ENCODE data around the gene PCK2. TPM values are rescaled to one million over a fixed set of nuclear protein-coding genes. Genes with fewer than 3 reads are reported as not detected.

PCK2 gene
- total RNA-seq, 2 donors from 2014 or later, result 11.4 to 16.9 TPM

DNA sequence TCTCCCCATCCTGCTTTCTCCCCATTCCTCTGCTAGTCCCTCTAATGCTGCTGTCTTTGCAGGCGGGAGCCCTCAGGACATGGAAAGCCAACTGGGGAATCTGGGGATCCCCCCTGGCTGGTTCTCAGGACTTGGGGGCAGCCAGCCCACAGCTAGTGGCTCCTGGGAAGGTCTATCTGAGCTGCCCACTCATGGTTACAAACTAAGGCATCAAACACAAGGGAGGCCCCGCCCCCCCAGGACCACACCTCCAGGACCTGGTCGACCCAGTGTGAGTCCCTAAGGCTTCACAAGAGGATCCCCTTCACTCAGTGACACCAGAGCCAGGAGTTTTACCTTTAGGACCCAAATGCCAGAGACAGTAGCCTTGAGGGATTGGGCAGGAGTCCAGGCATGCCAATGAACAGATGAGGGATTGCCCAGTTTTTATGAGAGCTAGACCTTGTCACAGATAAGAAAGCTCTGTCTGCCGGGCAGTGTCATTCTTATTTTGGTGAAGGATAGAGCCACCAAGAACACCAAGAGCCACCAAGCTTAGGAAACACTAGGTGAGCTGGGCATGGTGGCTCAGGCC is 30.8 kb upstream of the PCK2 start:
- DNase-seq (ENCODE audit: low spot score) (no peak), ATAC-seq (ENCODE audit: insufficient number of reproducible peaks, low FRiP score, low read depth) (no peak)
- Histone ChIP-seq H3K27ac (no peak overlapping the region), H3K36me3 (no peaks in the 10 kb centered on the region), H3K27me3 (replicated peaks; ENCODE audit: insufficient read depth) (no peaks in the 10 kb centered on the region), H3K4me1 (ENCODE audit: control insufficient read depth in 1 of 2, low read depth in 2 of 2) (no peaks in the 10 kb centered on the region), H3K9me3 (no peaks in the 10 kb centered on the region), H3K4me3 (no peak overlapping the region)
- TF ChIP-seq, protein P1, sequence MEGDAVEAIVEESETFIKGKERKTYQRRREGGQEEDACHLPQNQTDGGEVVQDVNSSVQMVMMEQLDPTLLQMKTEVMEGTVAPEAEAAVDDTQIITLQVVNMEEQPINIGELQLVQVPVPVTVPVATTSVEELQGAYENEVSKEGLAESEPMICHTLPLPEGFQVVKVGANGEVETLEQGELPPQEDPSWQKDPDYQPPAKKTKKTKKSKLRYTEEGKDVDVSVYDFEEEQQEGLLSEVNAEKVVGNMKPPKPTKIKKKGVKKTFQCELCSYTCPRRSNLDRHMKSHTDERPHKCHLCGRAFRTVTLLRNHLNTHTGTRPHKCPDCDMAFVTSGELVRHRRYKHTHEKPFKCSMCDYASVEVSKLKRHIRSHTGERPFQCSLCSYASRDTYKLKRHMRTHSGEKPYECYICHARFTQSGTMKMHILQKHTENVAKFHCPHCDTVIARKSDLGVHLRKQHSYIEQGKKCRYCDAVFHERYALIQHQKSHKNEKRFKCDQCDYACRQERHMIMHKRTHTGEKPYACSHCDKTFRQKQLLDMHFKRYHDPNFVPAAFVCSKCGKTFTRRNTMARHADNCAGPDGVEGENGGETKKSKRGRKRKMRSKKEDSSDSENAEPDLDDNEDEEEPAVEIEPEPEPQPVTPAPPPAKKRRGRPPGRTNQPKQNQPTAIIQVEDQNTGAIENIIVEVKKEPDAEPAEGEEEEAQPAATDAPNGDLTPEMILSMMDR (IDR thresholded peaks at IDR 0.05), result no peak

DNA sequence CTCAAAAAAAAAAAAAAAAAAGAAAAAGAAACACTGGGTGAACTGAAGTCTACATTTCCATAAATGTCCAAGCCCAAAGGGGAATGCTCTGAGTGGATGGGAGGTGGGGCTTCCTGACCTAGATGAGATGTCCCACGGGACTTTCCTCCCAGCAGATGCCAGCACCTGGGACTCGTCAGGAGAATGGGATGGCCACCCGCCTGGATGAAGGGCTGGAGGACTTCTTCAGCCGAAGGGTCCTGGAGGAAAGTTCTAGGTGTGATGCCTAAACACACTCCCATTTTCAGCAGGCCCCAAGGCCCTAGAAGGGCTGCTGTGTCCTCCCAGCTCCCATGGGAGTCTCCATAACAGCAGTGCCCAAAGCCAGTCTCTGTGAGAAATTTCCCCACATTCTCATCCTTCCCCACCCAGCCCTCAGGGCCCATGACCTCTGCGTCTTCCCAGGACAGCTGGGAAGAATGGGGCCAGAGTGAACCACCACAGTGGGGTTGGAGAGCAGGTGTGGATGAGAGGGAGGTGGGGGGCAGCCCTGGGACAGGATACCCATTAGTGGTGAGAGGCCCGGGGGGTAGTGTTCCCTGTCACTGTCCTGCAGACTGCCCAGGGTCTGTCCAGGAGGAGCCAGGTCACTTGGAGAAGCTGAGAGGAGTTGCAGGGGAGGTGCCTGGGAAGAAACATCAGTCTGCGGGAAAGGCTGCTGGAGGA is 29.9 kb upstream of the PCK2 start:
- H3K27ac ChIP-seq, result no peak overlapping the region
- no peaks in the 10 kb centered on the region for H3K36me3 ChIP-seq
- H3K4me3 ChIP-seq, result no peak overlapping the region
- no peaks in the 10 kb centered on the region for H3K9me3 ChIP-seq
- ATAC-seq (ENCODE audit: insufficient number of reproducible peaks, low FRiP score, low read depth), result no peak
- TF ChIP-seq, protein P1 (IDR thresholded peaks at IDR 0.05), result no peak
- no peak for DNase-seq (ENCODE audit: low spot score)
- no peaks in the 10 kb centered on the region for H3K27me3 ChIP-seq (replicated peaks; ENCODE audit: insufficient read depth)
- no peaks in the 10 kb centered on the region for H3K4me1 ChIP-seq (ENCODE audit: control insufficient read depth in 1 of 2, low read depth in 2 of 2)

DNA sequence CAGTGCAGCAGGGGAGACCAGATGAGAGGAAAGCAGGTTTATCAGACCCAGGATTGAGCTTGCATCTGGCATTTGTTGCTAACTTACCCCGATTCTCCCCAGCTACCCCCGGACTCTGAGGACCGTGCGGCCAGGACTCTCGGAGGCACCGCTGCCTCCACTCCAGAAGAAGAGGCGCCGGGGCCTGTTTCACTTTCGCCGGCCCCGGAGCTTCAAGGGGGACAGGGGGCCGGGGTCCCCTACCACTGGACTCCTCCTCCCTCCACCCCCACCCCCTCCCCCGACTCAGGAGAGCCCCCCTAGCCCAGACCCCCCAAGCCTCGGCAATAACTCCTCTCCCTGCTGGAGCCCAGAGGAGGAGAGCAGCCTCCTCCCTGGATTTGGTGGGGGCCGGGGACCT is 29.3 kb upstream of the PCK2 start:
- Histone ChIP-seq H3K4me1 (ENCODE audit: control insufficient read depth in 1 of 2, low read depth in 2 of 2) (no peaks in the 10 kb centered on the region), H3K27me3 (replicated peaks; ENCODE audit: insufficient read depth) (no peaks in the 10 kb centered on the region), H3K27ac (no peak overlapping the region), H3K36me3 (no peaks in the 10 kb centered on the region), H3K4me3 (no peak overlapping the region), H3K9me3 (no peaks in the 10 kb centered on the region)
- no peak for DNase-seq (ENCODE audit: low spot score)
- TF ChIP-seq, protein P1 (IDR thresholded peaks at IDR 0.05), result no peak
- no peak for ATAC-seq (ENCODE audit: insufficient number of reproducible peaks, low FRiP score, low read depth)

DNA sequence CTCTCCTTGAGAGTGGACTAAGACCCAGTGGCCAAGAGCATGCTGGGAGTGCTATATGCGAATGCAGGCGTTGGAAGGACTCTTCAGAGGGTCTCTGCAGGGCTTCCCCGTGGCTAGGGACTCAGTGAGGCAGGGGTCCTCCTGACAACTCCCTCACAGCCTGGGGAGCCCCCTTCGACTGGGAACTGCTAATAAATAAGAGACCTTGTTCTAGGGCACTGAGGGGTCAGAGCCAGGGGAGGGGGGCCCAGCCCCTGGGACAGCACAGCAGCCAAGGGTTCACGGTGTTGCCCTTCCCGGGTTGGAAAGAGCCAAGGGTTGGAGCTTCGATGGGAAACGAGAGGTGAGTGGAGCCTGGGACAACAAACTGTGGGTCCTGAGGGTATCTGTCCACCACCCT is 28.7 kb upstream of the PCK2 start:
- Histone ChIP-seq H3K4me3 (no peak overlapping the region), H3K4me1 (ENCODE audit: control insufficient read depth in 1 of 2, low read depth in 2 of 2) (no peaks in the 10 kb centered on the region), H3K27me3 (replicated peaks; ENCODE audit: insufficient read depth) (no peaks in the 10 kb centered on the region), H3K9me3 (no peaks in the 10 kb centered on the region), H3K27ac (no peak overlapping the region), H3K36me3 (no peaks in the 10 kb centered on the region)
- DNase-seq (ENCODE audit: low spot score), result no peak
- TF ChIP-seq, protein P1 (IDR thresholded peaks at IDR 0.05), result no peak
- no peak for ATAC-seq (ENCODE audit: insufficient number of reproducible peaks, low FRiP score, low read depth)

DNA sequence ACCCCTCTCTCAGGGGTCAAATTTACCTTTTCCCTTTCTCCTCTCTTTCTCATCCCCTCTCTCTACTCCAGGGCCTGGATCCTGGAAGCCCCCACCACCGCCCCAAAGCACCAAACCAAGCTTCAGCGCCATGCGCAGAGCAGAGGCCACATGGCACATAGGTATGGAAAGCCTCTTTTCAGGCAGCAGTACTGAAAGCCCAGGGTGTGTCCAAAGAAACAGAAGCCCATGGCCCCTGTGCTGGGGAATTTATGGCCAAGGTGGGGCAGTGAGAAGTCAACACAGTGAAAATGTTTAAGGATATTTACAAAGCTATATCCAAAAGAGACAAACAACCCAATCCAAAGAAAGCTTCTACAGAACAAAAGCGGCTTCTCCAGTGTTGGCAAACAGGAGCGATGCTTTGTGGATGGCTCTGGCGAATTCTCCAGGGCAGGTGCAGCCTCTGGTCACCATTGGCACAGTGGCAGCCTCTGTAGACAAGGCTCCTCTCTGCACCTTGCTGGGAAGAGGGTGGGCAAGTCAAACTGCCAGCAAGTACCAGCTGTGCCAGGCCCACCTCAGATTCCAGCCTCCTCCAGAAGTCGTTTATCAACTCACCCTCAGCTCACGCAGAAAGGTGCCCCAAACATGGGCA is 27.5 kb upstream of the PCK2 start:
- Histone ChIP-seq H3K4me3 (no peak overlapping the region), H3K36me3 (no peaks in the 10 kb centered on the region), H3K4me1 (ENCODE audit: control insufficient read depth in 1 of 2, low read depth in 2 of 2) (peaks cover 0 to 2% of the 10 kb centered on the region in 2 donors), H3K27ac (no peak overlapping the region), H3K9me3 (no peaks in the 10 kb centered on the region), H3K27me3 (replicated peaks; ENCODE audit: insufficient read depth) (no peaks in the 10 kb centered on the region)
- ATAC-seq (ENCODE audit: insufficient number of reproducible peaks, low FRiP score, low read depth) (no peak), DNase-seq (ENCODE audit: low spot score) (no peak)
- TF ChIP-seq, protein P1 (IDR thresholded peaks at IDR 0.05), result no peak
